IMR-90 (cell line): ENCODE measurements around the gene GREB1L.

Experiments
- BHLHE40 ChIP-seq: fragments of 150-350 bp; IDR thresholded peaks from 2 replicates; pipeline ENCODE4 v1.6.1; 2016; ENCODE audit warnings: mild to moderate bottlenecking, low read depth, low read length
- CTCF ChIP-seq: conservative IDR thresholded peaks from 2 replicates; pipeline ENCODE4 v1.5.1; 2012; ENCODE audit warnings: mild to moderate bottlenecking, low read depth, low read length, improper control_type of control experiment
- MAFK ChIP-seq: IDR thresholded peaks from 2 replicates; pipeline ENCODE4 v1.6.1; 2012; ENCODE audit warnings: low read depth, low read length, improper control_type of control experiment
- POLR2A ChIP-seq: IDR thresholded peaks from 2 replicates; pipeline ENCODE4 v1.6.1; 2012; ENCODE audit warnings: mild to moderate bottlenecking, low read depth, low read length
- RCOR1 ChIP-seq: IDR thresholded peaks from 2 replicates; pipeline ENCODE4 v1.6.1; 2012; ENCODE audit warnings: mild to moderate bottlenecking, low read length, improper control_type of control experiment; ENCODE audit not compliant: insufficient replicate concordance
- SMC3 ChIP-seq: fragments of 150-350 bp; IDR thresholded peaks from 2 replicates; pipeline ENCODE4 v1.6.1; 2016; ENCODE audit warnings: low read depth, mild to moderate bottlenecking, antibody characterized with exemption, low read length, moderate library complexity
- TF ChIP-seq, protein P1 (sequence below): fragments of 150-350 bp; IDR thresholded peaks from 2 replicates; pipeline ENCODE4 v1.6.1; 2016; ENCODE audit warnings: low read depth, mild to moderate bottlenecking, low read length, moderate library complexity, borderline replicate concordance

GRCh38 chr18:21484851-21485636 lies 243.0 kb downstream of the GREB1L start:
- TF ChIP-seq BHLHE40 (no peak), CTCF (no peak), RCOR1 (no peak), POLR2A (no peak), MAFK (no peak), SMC3 (no peak)
- TF ChIP-seq, protein P1, sequence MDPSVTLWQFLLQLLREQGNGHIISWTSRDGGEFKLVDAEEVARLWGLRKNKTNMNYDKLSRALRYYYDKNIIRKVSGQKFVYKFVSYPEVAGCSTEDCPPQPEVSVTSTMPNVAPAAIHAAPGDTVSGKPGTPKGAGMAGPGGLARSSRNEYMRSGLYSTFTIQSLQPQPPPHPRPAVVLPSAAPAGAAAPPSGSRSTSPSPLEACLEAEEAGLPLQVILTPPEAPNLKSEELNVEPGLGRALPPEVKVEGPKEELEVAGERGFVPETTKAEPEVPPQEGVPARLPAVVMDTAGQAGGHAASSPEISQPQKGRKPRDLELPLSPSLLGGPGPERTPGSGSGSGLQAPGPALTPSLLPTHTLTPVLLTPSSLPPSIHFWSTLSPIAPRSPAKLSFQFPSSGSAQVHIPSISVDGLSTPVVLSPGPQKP: no peak
